T follicular helper cell (primary cell): ENCODE results near the gene LPAR2.
A peak's percentile ranks its signal among the peaks of the same experiment; 100 is the strongest.
"Not testable (repeated sequence)": the region's sequence is repeated elsewhere in the genome, so short reads cannot be mapped to it uniquely, and the experiment has no call there.

Experiments used
- DNase-seq: peaks from one replicate; pipeline ENCODE4 v3.0.0-alpha.2; 2020; ENCODE audit warnings: low read depth
- total RNA-seq, 2 experiments: gene quantifications; one replicate each; lab custom pipeline; 2026; lab: John Stamatoyannopoulos, UW

The LPAR2 gene
- 10.1 to 47.4 reads per million in 2 experiments for total RNA-seq

GRCh38 chr19:19627621-19628500, at the start of gene LPAR2:
Gene LPAR2, minus strand, starts transcription at chr19:19628220. Its CDS starts 945 bp downstream, at chr19:19627275.
- peak; percentile 76 for DNase-seq

DNA sequence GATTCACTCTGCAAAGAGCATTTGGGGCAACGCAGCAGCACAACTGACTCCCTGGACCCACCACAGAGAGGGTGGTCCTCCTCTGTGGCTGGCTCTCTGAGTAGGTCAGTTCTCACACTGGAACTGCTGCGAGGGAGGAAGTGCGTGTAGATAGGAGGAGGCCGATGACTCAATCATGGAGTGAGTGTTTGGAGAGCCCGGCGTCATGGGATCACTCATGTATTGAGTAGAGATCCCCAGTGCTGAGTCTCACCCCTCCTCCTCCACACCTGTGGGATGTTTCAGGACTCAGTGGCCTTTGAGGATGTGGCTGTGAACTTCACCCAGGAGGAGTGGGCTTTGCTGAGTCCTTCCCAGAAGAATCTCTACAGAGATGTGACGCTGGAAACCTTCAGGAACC, 49.6 kb upstream of the LPAR2 start:
- no peak for DNase-seq

DNA sequence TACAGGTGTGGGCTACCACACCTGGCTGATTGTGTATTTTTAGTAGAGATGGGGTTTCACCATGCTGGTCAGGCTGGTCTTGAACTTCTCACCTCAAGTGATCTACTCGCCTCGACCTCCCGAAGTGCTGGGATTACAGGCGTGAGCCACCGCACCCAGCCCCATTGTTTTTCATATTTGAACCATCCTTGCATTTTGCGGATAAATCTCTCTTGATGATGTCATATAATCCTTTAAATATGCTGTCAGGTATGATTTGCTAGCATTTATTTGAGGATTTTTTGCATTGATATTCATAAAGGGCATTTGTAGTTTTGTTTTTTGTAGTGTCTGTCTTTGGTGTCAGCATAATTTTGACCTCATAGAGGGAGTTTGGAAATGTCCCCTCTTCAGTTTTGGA, 46.3 kb upstream of the LPAR2 start:
- no peak for DNase-seq

DNA sequence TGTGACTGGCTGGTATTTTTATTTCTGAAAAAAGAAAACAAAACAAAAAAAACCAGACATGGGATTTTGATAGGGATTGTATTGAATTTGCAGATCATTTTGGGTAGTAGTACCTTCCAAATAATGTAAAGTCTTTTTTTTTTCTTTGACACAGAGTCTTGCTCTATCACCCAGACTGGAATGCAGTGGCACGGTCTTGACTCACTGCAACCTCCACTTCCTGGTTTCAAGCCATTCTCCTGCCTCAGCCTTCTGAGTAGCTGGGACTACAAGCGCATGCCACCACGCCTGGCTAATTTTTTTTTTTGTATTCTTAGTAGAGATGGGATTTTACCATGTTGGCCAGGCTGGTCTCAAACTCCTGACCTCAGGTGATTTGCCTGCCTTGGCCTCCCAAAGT, 44.8 kb upstream of the LPAR2 start:
- DNase-seq: no peak

- no peak for DNase-seq
Observed at GRCh38 chr19:19670070-19670551, 42.1 kb upstream of the LPAR2 start.

- peak; percentile 90 for DNase-seq
Observed at GRCh38 chr19:19668230-19669012, 40.4 kb upstream of the LPAR2 start, which contains the start of gene ZNF101. Gene ZNF101, plus strand, starts transcription at chr19:19668839. Its CDS starts 125 bp downstream, at chr19:19668964.

- not testable (repeated sequence) for DNase-seq
Observed at GRCh38 chr19:19665420-19665948, 37.5 kb upstream of the LPAR2 start.

- peak; percentile 87 for DNase-seq
Observed at GRCh38 chr19:19663256-19664120, 35.5 kb upstream of the LPAR2 start, which contains the start of gene ATP13A1. Gene ATP13A1, minus strand, starts transcription at chr19:19663676. Its CDS starts 10 bp downstream, at chr19:19663666.

DNA sequence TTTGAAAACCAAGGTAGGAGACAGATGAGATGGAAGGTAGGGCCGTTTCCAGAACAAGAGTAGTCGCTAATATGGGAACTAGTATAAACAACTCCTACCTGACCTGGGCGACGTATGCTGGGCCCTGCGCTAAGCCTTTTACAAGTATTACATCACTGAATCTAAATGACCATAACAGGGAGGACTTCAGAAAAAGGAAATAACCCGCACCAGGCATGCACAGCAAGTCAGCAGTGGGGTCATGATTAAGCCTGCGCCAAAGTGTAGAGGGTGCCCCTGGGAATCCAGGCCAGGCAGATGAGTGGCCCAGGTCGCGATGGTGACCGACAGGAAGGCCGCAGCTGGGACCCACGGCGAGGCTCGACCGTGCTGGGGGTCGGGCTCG, 34.8 kb upstream of the LPAR2 start:
- DNase-seq: no peak

- DNase-seq: no peak
Observed at GRCh38 chr19:19662344-19662743, 34.3 kb upstream of the LPAR2 start.

DNA sequence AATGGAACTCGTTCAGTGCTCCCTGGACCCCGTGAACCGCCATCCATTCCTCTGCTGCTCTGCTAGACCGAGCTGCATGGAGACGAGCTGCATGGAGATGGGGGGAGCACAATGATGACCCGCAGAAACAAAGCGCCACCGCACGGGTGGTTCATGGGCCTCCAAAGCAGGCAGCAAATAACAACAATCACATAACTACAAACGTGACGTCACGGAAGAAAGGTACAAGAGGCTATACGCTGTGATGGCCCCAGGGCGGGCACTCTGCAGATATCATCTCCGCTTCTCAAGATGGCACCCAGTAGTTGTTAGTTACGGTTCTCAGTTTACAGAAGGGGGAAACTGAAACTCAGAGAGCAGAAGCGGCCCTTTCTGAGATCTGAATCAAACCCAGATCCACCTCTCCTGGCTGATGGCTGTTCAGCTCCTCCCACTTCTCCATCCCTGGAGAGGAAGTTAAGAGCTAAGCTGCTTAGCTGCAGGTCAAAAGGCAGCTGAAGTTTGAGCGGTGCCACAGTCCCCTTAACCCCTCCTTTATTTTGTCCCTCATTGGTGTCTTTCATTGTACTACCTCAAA, 33.7 kb upstream of the LPAR2 start:
- DNase-seq: peak; percentile 45

DNA sequence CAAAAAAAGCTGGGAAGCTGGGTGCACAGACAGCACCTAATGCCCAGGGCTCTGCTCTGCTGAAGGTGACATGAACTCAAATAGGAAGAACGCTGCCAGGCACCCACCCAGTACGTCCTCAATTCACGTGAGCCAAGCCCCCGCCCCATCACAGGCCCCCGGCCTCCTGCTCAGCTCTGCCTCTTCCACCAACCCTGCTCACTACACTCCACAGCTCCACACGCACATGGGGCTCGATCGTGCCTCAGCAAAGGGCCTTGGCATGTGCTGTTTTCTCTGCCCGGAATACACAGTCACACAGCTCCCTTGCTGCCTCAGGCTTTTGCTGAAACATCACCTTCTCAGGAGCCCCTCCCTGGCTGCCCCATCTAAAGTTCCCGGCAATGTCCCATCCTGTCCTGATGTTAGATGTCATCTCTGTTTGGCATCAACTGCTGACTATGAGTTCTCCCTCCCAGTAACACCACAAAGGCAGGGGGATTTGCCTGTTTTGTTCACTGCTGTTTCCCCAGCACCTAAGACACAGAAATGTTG, 33.2 kb upstream of the LPAR2 start:
- no peak for DNase-seq

- DNase-seq: no peak
Observed at GRCh38 chr19:19659646-19660245, 31.7 kb upstream of the LPAR2 start.

DNA sequence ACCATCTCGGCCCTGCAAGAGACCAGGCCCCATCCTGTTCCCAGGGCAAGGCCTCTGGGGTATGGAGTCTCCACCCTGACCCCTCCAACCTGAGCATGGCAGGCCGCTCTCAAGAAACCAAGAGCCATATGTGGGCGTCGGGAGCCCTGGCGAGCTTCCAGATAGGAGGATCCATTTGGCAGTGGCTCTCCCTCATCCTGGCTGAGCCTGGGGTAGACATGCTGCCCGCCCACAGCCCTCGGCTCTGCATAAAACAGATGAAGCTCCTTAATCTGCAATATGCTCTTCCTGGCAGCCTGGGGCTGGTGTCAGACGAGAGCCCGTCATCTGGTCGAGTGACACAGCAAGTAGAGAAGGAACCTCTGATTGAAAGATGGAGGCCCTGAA, 29.4 kb upstream of the LPAR2 start:
- DNase-seq: no peak

- DNase-seq: no peak
Observed at GRCh38 chr19:19656451-19657396, 28.7 kb upstream of the LPAR2 start.

DNA sequence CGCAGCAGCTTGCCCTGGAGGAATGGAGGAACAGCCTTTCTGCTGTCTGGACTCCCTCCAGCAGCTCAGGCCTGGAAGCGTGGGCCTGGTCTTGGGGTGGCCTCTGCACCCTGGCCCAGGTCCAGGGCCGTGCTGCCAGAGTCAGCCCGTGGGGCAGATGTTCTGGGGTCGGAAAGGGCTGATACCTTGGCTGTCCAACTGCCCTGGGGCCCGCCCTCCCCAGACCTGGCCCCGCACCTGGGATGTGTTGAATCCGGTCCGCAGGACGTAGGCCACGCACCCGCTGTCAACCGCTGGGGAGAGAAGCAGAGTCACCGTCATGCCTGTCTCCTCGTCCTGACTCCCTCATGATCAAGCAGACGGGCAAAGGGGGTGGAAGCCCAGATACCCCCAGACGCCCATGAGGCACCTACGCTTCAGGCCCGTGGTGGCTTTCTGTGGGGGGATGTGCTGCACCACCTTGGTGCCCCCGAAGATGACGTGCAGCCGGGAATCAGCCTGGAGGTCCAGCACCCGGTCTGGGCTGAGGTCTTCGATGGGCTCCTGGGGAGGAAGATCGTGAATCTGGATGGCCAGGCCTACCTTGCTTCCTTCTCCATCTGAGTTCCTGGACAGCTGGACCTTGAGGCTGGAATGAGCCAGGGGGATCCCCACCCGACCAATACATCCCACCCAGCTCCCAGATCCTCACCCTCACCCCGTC, 27.8 kb upstream of the LPAR2 start:
- no peak for DNase-seq

GRCh38 chr19:19655051-19655594, 27.1 kb upstream of the LPAR2 start:
- no peak for DNase-seq

- DNase-seq: no peak
Observed at GRCh38 chr19:19654441-19654840, 26.4 kb upstream of the LPAR2 start.
